ENCODE measurements around the gene PALS1.
"Not testable (repeated sequence)": the region's sequence is repeated elsewhere in the genome, so short reads cannot be mapped to it uniquely, and the experiment has no call there.

Gene PALS1

DNA sequence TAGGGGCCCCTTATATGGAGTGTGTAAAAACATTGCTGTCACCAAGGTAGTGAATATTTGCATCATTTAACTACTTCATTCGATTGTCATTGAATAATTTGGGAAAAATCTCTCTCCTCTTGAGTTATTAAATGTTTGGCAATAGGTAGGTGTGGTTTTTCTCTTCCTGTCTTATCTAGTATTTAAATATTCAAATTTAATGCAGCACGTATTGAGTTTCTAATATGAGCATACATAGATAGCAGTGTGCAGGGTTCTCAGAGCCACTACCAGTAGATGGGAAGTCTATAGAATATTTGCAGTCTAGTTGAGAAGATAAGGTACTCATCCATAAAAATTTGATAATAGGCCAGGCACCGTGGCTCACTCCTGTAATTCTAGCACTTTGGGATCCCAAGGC lies 16.7 kb downstream of the PALS1 start:
- no peak for DNase-seq (ENCODE audit: low read depth)

DNA sequence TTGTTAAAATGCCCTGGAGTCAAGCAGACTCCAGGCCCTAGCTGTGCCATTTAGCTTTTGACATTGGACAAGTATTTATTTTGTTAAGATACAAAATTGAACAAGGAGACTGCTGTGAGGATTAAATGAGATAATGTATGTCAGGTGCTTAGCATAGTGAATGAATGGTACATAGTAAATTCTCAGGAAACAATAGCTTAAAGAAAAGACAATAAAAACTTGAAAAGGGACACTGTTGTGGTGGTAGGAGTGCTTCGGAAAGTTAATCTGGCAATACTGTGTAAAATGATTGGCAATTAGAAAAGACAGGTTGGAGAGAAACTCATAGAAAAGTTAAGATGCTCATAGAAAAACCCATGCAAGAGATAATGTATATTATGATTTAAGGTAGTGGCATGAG lies 19.7 kb downstream of the PALS1 start:
- DNase-seq (ENCODE audit: low read depth): no peak

DNA sequence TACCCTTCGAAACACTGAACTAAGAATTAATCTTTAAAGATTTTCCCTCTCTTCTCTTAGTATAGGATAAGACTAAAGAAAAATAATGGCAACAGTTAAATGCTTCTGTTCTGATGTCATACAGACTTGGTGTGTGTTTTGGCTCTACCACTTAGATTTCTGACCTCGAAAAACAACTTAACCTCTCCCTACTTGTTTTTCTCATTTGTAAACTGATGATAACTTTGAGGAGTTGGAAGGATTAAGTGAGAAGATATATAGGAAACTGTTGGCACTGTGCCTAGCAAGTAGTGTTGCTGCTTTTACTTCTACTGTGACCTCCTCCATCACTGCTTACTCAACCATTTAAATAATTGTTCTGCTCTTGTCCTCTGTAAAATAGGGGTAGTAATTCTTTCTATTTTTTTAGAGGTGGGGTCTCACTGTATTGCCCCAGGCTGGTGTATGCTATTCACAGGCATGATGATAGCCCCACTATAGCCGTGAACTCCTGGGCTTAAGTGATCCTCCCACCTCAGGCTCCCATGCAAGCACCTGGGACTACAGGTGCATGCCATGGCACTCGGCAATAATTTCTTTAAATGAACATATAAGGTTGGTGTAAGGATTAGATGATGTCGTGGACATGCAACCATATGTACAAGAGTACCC lies 22.4 kb downstream of the PALS1 start:
- DNase-seq (ENCODE audit: low read depth): no peak

GRCh38 chr14:67265131-67265530 lies 23.9 kb downstream of the PALS1 start:
- DNase-seq (ENCODE audit: low read depth): no peak

- DNase-seq (ENCODE audit: low read depth): no peak
Measured at GRCh38 chr14:67267576-67268328, 26.5 kb downstream of the PALS1 start.

DNA sequence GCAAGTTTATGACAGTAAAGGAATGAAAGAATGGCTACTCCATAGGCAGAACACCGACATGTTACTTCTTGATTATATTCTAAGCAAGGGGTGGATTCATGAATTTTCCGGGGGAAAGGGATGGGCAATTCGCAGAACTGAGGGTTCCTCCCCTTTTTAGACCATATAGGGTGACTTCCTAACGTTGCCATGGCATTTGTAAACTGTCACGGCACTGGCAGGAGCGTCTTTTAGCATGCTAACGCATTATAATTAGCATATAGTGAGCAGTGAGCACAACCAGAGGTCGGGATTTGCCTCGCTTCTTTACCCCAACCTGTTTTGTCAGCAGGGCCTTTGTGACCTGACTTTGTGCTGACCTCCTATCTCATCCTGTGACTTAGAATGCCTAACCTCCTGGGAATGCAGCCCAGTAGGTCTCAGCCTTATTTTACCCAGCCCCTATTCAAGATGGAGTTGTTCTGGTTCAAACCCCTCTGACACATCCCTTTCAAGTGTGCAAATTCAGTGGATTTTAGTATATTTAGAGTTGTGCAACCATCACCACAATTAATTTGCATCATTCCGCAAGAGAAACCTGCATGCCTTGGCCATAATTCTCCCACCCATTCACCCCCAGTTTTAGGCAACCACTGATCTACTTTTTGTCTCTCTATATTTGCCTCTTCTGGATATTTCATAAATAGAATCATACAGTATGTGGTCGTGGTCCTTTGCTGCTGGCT lies 27.4 kb downstream of the PALS1 start:
- DNase-seq (ENCODE audit: low read depth): no peak

DNA sequence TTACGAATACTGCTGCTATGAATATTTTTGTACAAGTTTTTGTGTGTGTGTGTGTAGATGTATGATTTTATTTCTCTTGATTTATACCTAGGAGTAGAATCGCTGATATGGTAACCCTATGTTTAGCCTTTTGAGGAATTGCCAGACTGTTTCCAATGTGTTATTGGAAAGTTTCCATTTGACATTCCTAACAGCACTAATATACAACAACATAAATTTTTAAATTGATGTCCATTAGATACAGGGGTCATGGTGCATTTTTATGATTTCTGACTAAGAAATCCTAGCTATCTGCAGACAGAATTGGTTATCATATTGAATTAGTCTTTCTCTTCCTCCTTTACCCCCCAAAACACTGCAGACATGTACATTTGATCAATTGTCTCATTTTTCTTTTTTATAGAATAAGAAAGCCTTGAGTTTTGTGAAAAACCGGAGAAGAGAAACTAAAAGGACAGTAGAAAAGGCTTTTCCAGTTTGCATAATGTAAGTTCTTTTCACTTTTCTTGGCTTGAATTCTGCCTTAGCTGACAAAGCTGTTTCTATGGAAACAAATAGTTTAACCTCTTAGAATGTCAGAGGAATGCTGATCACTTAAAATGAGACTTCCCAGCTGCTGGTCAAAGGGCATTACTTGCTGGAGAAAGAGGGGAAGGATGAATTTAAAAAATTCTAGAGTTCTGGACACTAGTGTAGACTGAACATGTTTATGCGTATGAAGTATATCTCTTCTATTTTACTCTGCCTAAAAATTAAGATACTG lies 28.2 kb downstream of the PALS1 start:
- no peak for DNase-seq (ENCODE audit: low read depth)

- DNase-seq (ENCODE audit: low read depth): no peak
Measured at GRCh38 chr14:67270145-67270753, 29.0 kb downstream of the PALS1 start.

DNA sequence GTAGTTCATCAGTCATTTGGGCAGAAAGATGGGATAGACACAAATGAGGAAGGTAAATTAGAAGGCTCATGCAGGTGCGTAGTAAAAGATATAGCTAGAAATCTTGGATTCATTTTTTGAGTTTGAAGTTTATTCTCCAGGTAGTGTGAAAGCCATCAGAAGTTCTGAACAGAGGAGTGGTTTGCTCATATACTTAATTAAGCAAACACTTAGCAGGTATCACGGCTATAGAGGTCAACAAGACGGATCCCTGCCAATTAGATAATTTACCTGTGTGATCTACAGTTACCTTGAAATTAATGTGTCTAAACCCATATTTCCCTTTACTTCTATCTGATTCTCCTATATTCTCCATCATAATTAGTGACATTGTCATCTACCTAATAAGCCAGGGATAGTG lies 29.7 kb downstream of the PALS1 start:
- no peak for DNase-seq (ENCODE audit: low read depth)

DNA sequence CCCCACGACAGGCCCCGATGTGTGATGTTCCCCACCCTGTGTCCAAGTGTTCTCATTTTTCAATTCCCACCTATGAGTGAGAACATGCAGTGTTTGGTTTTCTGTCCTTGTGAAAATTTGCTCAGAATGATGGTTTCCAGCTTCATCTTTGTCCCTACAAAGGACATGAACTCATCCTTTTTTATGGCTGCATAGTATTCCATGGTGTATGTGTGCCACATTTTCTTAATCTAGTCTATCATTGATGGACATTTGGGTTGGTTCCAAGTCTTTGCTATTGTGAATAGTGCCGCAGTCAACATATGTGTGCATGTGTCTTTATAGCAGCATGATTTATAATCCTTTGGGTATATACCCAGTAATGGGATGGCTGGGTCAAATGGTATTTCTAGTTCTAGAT lies 32.0 kb downstream of the PALS1 start:
- DNase-seq (ENCODE audit: low read depth): not testable (repeated sequence)

DNA sequence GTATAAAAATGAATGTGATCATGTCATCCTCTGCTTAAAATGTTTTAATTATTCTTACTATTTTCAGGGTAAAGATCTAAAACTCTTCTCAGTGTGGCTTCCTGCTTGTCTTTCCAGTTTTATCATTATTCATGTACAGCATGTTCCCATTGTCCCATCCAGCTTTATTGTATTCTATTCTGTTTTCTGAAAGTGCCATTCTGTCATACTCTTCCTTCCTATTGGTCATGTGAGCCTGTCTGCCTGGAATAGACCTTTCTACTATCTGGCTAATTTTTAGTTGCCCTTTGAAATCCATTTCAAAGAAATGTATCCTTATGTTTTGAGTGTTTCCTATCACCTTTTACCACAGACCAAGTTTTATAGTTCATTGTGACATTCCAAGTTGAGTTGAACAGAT lies 34.9 kb downstream of the PALS1 start:
- no peak for DNase-seq (ENCODE audit: low read depth)

- DNase-seq (ENCODE audit: low read depth): no peak
Measured at GRCh38 chr14:67280506-67280905, 39.3 kb downstream of the PALS1 start.

- no peak for DNase-seq (ENCODE audit: low read depth)
Measured at GRCh38 chr14:67285876-67286452, 44.7 kb downstream of the PALS1 start.

All from activated T-cell treated with anti-CD3 and anti-CD28 coated beads for 24 hours (primary cell).